Thyroid gland (tissue), 4 donors: ENCODE data around the gene CSAG1.
"Not testable (repeated sequence)": the region's sequence is repeated elsewhere in the genome, so short reads cannot be mapped to it uniquely, and the experiment has no call there.

ENCODE experiments used
- CTCF ChIP-seq, 6 experiments: fragments of 200-600 bp in 3 of 6; fragments of 450-650 bp in 3 of 6; sonication (generic) in 3 of 6; IDR thresholded peaks; one replicate each; pipeline ENCODE4 v1.5.1; 2016 to 2019; ENCODE audit warnings: antibody characterized with exemption in 6 of 6, mild to moderate bottlenecking in 2 of 6, inconsistent platforms in 1 of 6, moderate library complexity in 1 of 6
- POLR2A ChIP-seq, 2 donors: fragments of 450-650 bp; IDR thresholded peaks; one replicate each; pipeline ENCODE4 v1.6.1; 2017; ENCODE audit warnings: antibody characterized with exemption in 2 of 2, mild to moderate bottlenecking in 2 of 2, moderate library complexity in 1 of 2

GRCh38 chrX:152754871-152755270, 21.4 kb upstream of the CSAG1 start:
- TF ChIP-seq CTCF, POLR2A (IDR thresholded peaks at IDR 0.05): not testable (repeated sequence)
